ENCODE measurements around the gene IFNL2.

Gene IFNL2

DNA sequence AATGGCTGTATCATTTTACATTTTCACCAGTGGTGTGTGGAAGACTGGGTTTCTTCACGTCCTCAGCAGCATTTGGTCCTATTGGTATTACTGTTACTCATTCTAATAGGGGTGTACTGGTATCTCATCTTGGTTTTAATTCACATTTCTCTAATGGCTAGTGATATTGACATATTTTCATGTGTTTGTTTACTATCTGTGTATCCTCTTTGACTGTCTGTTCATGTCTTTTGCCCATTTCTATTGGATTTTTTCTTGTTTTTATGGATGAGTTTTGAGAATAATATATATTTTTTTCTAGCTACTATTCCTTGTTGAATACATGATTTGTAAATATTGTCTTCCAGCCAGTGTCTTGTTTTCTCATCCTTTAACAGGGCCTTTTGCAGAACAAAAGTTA lies 13.8 kb downstream of the IFNL2 start:
- no peak overlapping the region for H2BK120ac ChIP-seq (ENCODE audit: low read depth, low read length)
- H3K18ac ChIP-seq (ENCODE audit: low read length), result no peak overlapping the region
- H2BK5ac ChIP-seq (ENCODE audit: low read length), result no peak overlapping the region
- DNase-seq (ENCODE audit: low spot score), result no peak
- H3K79me1 ChIP-seq (ENCODE audit: low read depth, low read length), result no peaks in the 10 kb centered on the region
- H3K4me1 ChIP-seq (ENCODE audit: control insufficient read depth in 2 of 2, insufficient read depth in 1 of 2, low read depth in 1 of 2, low read length in 2 of 2), result no peaks in the 10 kb centered on the region
- H3K4me3 ChIP-seq (ENCODE audit: low read length in 2 of 2), result no peak overlapping the region
- H3K27ac ChIP-seq (replicated peaks; ENCODE audit: low read length), result no peak overlapping the region
- no peak overlapping the region for H3K23ac ChIP-seq (ENCODE audit: low read depth, low read length, poor library complexity)
- no peak overlapping the region for H4K8ac ChIP-seq (ENCODE audit: low read depth, low read length)
- no peak overlapping the region for H2BK15ac ChIP-seq (ENCODE audit: low read length)
- no peak overlapping the region for H4K91ac ChIP-seq (ENCODE audit: low read depth, low read length, poor library complexity)
- no peak overlapping the region for H3K4ac ChIP-seq (ENCODE audit: low read length)
- peaks cover 0 to 5% of the 10 kb centered on the region in 2 donors for H3K9me3 ChIP-seq (replicated peaks in 1 of 2; ENCODE audit: control insufficient read depth in 2 of 2, insufficient read depth in 1 of 2, low read depth in 1 of 2, low read length in 2 of 2)
- no peak overlapping the region for H3K14ac ChIP-seq (ENCODE audit: low read length)
- H3K36me3 ChIP-seq (replicated peaks in 1 of 2; ENCODE audit: control insufficient read depth in 2 of 2, insufficient read depth in 2 of 2, low read length in 2 of 2), result no peaks in the 10 kb centered on the region
- H2AK5ac ChIP-seq (ENCODE audit: low read depth, low read length), result no peak overlapping the region
- H3K9ac ChIP-seq (ENCODE audit: low read depth, low read length, poor library complexity), result no peak overlapping the region
- no CpG with 5 or more reads among the region's 1 CpG for WGBS, 2 donors (ENCODE audit: extremely low coverage in 2 of 2, insufficient read length in 2 of 2, insufficient replicate concordance in 1 of 2)
- no peak overlapping the region for H2BK12ac ChIP-seq (ENCODE audit: low read length)
- no peak overlapping the region for H2AFZ ChIP-seq (ENCODE audit: low read length)
- no peak overlapping the region for H3K4me2 ChIP-seq (ENCODE audit: insufficient read depth, low read length, poor library complexity, severe bottlenecking)
- H3K27me3 ChIP-seq (ENCODE audit: control insufficient read depth in 3 of 3, insufficient read depth in 3 of 3, low read depth in 1 of 3, low read length in 3 of 3), result peaks cover 0 to 13% (median 0%) of the 10 kb centered on the region in 3 experiments

DNA sequence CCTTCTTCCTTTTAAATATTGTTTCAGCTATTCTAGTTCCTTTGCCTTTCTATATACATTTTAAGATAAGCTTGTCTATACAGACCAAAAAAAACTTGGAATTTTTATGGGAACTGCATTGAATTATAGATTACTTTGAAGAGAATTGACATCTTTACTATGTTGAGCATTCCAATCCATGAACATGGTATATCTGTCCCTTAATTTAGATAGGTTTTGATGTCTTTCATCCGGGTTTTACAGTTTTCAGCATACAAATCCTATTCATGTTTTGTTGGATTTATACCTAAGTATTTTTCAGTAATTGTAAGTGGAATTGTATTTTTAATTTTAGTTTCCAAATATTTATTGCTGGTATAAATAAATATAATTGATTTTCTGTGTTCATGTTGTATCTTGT lies 15.8 kb downstream of the IFNL2 start:
- H3K23ac ChIP-seq (ENCODE audit: low read depth, low read length, poor library complexity), result no peak overlapping the region
- no peak overlapping the region for H2AFZ ChIP-seq (ENCODE audit: low read length)
- no peak overlapping the region for H2BK120ac ChIP-seq (ENCODE audit: low read depth, low read length)
- no peak overlapping the region for H3K27ac ChIP-seq (replicated peaks; ENCODE audit: low read length)
- no peak overlapping the region for H2BK5ac ChIP-seq (ENCODE audit: low read length)
- no peak overlapping the region for H3K9ac ChIP-seq (ENCODE audit: low read depth, low read length, poor library complexity)
- H2BK12ac ChIP-seq (ENCODE audit: low read length), result no peak overlapping the region
- H3K36me3 ChIP-seq (replicated peaks in 1 of 2; ENCODE audit: control insufficient read depth in 2 of 2, insufficient read depth in 2 of 2, low read length in 2 of 2), result no peaks in the 10 kb centered on the region
- H4K91ac ChIP-seq (ENCODE audit: low read depth, low read length, poor library complexity), result no peak overlapping the region
- peaks cover 0 to 5% of the 10 kb centered on the region in 2 donors for H3K9me3 ChIP-seq (replicated peaks in 1 of 2; ENCODE audit: control insufficient read depth in 2 of 2, insufficient read depth in 1 of 2, low read depth in 1 of 2, low read length in 2 of 2)
- no peak overlapping the region for H3K4ac ChIP-seq (ENCODE audit: low read length)
- peaks cover 0 to 7% (median 0%) of the 10 kb centered on the region in 3 experiments for H3K27me3 ChIP-seq (ENCODE audit: control insufficient read depth in 3 of 3, insufficient read depth in 3 of 3, low read depth in 1 of 3, low read length in 3 of 3)
- no peak overlapping the region for H3K14ac ChIP-seq (ENCODE audit: low read length)
- no peak for DNase-seq (ENCODE audit: low spot score)
- H3K4me1 ChIP-seq (ENCODE audit: control insufficient read depth in 2 of 2, insufficient read depth in 1 of 2, low read depth in 1 of 2, low read length in 2 of 2), result no peaks in the 10 kb centered on the region
- H4K8ac ChIP-seq (ENCODE audit: low read depth, low read length), result no peak overlapping the region
- H3K4me2 ChIP-seq (ENCODE audit: insufficient read depth, low read length, poor library complexity, severe bottlenecking), result no peak overlapping the region
- no peak overlapping the region for H3K4me3 ChIP-seq (ENCODE audit: low read length in 2 of 2)
- no CpG with 5 or more reads among the region's 1 CpG for WGBS, 2 donors (ENCODE audit: extremely low coverage in 2 of 2, insufficient read length in 2 of 2, insufficient replicate concordance in 1 of 2)
- H2BK15ac ChIP-seq (ENCODE audit: low read length), result no peak overlapping the region
- H3K18ac ChIP-seq (ENCODE audit: low read length), result no peak overlapping the region
- no peak overlapping the region for H2AK5ac ChIP-seq (ENCODE audit: low read depth, low read length)
- no peaks in the 10 kb centered on the region for H3K79me1 ChIP-seq (ENCODE audit: low read depth, low read length)

DNA sequence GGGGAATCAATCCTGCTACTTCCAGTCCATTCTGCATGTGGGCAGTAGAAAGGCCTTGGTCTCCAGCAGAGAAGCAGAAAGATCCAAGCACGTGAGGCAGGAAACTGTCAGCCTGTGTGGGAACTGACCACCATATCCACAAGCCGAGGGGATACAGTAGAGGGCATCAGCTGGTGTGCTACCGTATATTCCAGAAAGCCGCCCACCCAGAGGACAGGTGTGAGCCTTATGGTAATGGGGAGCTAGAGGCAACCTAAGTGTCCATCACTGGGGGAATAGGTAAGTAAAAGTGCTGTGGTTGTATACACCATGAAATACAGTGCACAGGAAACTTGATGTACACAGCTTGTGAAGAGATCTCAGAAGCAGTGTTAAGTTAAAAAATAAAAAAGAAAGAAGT lies 25.2 kb downstream of the IFNL2 start:
- Histone ChIP-seq H3K79me1 (ENCODE audit: low read depth, low read length) (no peaks in the 10 kb centered on the region), H3K23ac (ENCODE audit: low read depth, low read length, poor library complexity) (no peak overlapping the region), H4K91ac (ENCODE audit: low read depth, low read length, poor library complexity) (no peak overlapping the region), H2AK5ac (ENCODE audit: low read depth, low read length) (no peak overlapping the region), H3K9me3 (replicated peaks in 1 of 2; ENCODE audit: control insufficient read depth in 2 of 2, insufficient read depth in 1 of 2, low read depth in 1 of 2, low read length in 2 of 2) (no peaks in the 10 kb centered on the region), H2BK5ac (ENCODE audit: low read length) (no peak overlapping the region), H3K27me3 (ENCODE audit: control insufficient read depth in 3 of 3, insufficient read depth in 3 of 3, low read depth in 1 of 3, low read length in 3 of 3) (peaks cover 0 to 38% (median 6%) of the 10 kb centered on the region in 3 experiments), H4K8ac (ENCODE audit: low read depth, low read length) (no peak overlapping the region), H3K4me3 (ENCODE audit: low read length in 2 of 2) (no peak overlapping the region), H3K4me1 (ENCODE audit: control insufficient read depth in 2 of 2, insufficient read depth in 1 of 2, low read depth in 1 of 2, low read length in 2 of 2) (no peaks in the 10 kb centered on the region), H2BK12ac (ENCODE audit: low read length) (no peak overlapping the region), H3K18ac (ENCODE audit: low read length) (no peak overlapping the region), H2AFZ (ENCODE audit: low read length) (peak overlapping the region; percentile 11), H3K9ac (ENCODE audit: low read depth, low read length, poor library complexity) (no peak overlapping the region), H3K14ac (ENCODE audit: low read length) (no peak overlapping the region), H3K36me3 (replicated peaks in 1 of 2; ENCODE audit: control insufficient read depth in 2 of 2, insufficient read depth in 2 of 2, low read length in 2 of 2) (no peaks in the 10 kb centered on the region), H2BK15ac (ENCODE audit: low read length) (no peak overlapping the region), H2BK120ac (ENCODE audit: low read depth, low read length) (no peak overlapping the region), H3K4me2 (ENCODE audit: insufficient read depth, low read length, poor library complexity, severe bottlenecking) (no peak overlapping the region), H3K4ac (ENCODE audit: low read length) (no peak overlapping the region), H3K27ac (replicated peaks; ENCODE audit: low read length) (no peak overlapping the region)
- no peak for DNase-seq (ENCODE audit: low spot score)
- no CpG with 5 or more reads among the region's 4 CpGs for WGBS, 2 donors (ENCODE audit: extremely low coverage in 2 of 2, insufficient read length in 2 of 2, insufficient replicate concordance in 1 of 2)

DNA sequence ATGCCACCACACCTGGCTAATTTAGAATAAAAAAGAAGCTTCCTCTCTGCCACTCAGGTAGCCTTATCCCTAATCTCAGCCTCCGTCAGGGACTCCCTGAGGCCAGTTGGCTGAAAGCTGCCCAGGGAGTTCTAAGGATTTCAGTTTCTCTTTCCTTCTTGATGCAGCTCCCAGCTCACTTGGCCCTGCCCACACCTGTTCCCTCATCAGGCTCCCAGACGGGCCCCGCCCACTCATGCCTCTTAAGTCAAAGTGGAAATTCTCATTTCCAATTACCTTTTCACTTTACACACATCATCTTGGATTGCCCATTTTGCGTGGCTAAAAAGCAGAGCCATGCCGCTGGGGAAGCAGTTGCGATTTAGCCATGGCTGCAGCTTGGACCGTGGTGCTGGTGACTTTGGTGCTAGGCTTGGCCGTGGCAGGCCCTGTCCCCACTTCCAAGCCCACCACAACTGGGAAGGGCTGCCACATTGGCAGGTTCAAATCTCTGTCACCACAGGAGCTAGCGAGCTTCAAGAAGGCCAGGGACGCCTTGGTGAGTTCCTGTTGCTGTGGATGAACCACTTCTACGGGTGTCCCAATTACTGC lies 28.0 kb downstream of the IFNL2 start, which contains the start of gene IFNL1:
TSS of gene IFNL1 (plus strand) at position 353 of the 591 bp plus-strand sequence. CDS start at position 368, 15 bp downstream.
- Histone ChIP-seq H3K27me3 (ENCODE audit: control insufficient read depth in 3 of 3, insufficient read depth in 3 of 3, low read depth in 1 of 3, low read length in 3 of 3) (peaks cover 0 to 46% (median 6%) of the 10 kb centered on the region in 3 experiments), H2BK15ac (ENCODE audit: low read length) (no peak within 1 kb of the TSS), H3K27ac (replicated peaks; ENCODE audit: low read length) (no peak within 1 kb of the TSS), H2BK12ac (ENCODE audit: low read length) (no peak within 1 kb of the TSS), H3K23ac (ENCODE audit: low read depth, low read length, poor library complexity) (peak within 1 kb of the TSS; percentile 75), H3K9me3 (replicated peaks in 1 of 2; ENCODE audit: control insufficient read depth in 2 of 2, insufficient read depth in 1 of 2, low read depth in 1 of 2, low read length in 2 of 2) (no peaks in the 10 kb centered on the region), H2AFZ (ENCODE audit: low read length) (no peak within 1 kb of the TSS), H3K4me2 (ENCODE audit: insufficient read depth, low read length, poor library complexity, severe bottlenecking) (no peak within 1 kb of the TSS), H2BK5ac (ENCODE audit: low read length) (no peak within 1 kb of the TSS), H4K91ac (ENCODE audit: low read depth, low read length, poor library complexity) (no peak within 1 kb of the TSS), H3K4me1 (ENCODE audit: control insufficient read depth in 2 of 2, insufficient read depth in 1 of 2, low read depth in 1 of 2, low read length in 2 of 2) (no peaks in the 10 kb centered on the region), H3K36me3 (replicated peaks in 1 of 2; ENCODE audit: control insufficient read depth in 2 of 2, insufficient read depth in 2 of 2, low read length in 2 of 2) (no peaks in the 10 kb centered on the region), H4K8ac (ENCODE audit: low read depth, low read length) (no peak within 1 kb of the TSS), H3K14ac (ENCODE audit: low read length) (peak within 1 kb of the TSS; percentile 38), H3K79me1 (ENCODE audit: low read depth, low read length) (no peaks in the 10 kb centered on the region), H2AK5ac (ENCODE audit: low read depth, low read length) (no peak within 1 kb of the TSS), H3K4me3 (ENCODE audit: low read length in 2 of 2) (peak within 1 kb of the TSS in 1 of 2 donors; percentile 63), H3K9ac (ENCODE audit: low read depth, low read length, poor library complexity) (peak within 1 kb of the TSS; percentile 40), H3K18ac (ENCODE audit: low read length) (no peak within 1 kb of the TSS), H3K4ac (ENCODE audit: low read length) (no peak within 1 kb of the TSS), H2BK120ac (ENCODE audit: low read depth, low read length) (no peak within 1 kb of the TSS)
- WGBS, 2 donors (ENCODE audit: extremely low coverage in 2 of 2, insufficient read length in 2 of 2, insufficient replicate concordance in 1 of 2), result no CpG with 5 or more reads among the region's 11 CpGs
- DNase-seq (ENCODE audit: low spot score), result no peak
